Stimulated activated naive B cell treated with anti-CD40 and anti-IgM and Interleukin-4, amounts not matched to agents 10 μg/mL and 1 μg/mL and 100 μg/mL, for 72 hours (primary cell): ENCODE results near the gene SOAT2.
A peak's percentile ranks its signal among the peaks of the same experiment; 100 is the strongest.
"Not testable (repeated sequence)": the region's sequence is repeated elsewhere in the genome, so short reads cannot be mapped to it uniquely, and the experiment has no call there.

Source experiments
- ATAC-seq, 2 donors: fragments of 150-1000 bp; cut with Tn5 transposase; replicated peaks; 2 replicates each; pipeline ENCODE4 v1.10.0; 2021; ENCODE audit warnings: moderate library complexity in 1 of 2
- DNase-seq: peaks from one replicate; pipeline ENCODE4 v3.0.0; 2021
- H3K27ac Mint-ChIP-seq: one replicate; pipeline ENCODE4 v1.8.0; 2022; ENCODE audit warnings: mild to moderate bottlenecking, mixed read lengths
- H3K27me3 Mint-ChIP-seq, 2 donors: one replicate each; pipeline ENCODE4 v1.8.0; 2022; ENCODE audit warnings: mixed read lengths in 2 of 2
- H3K36me3 Mint-ChIP-seq, 2 donors: one replicate each; pipeline ENCODE4 v1.8.0; 2022; ENCODE audit warnings: mixed read lengths in 2 of 2, mild to moderate bottlenecking in 1 of 2
- H3K4me1 Mint-ChIP-seq, 2 donors: one replicate each; pipeline ENCODE4 v1.8.0; 2022; ENCODE audit warnings: mixed read lengths in 2 of 2, mild to moderate bottlenecking in 1 of 2
- H3K4me3 Mint-ChIP-seq, 2 donors: one replicate each; pipeline ENCODE4 v1.8.0; 2022; ENCODE audit warnings: mild to moderate bottlenecking in 2 of 2, mixed read lengths in 2 of 2, moderate library complexity in 1 of 2
- H3K9me3 Mint-ChIP-seq, 2 donors: one replicate each; pipeline ENCODE4 v1.8.0; 2022; ENCODE audit warnings: mixed read lengths in 2 of 2, mild to moderate bottlenecking in 1 of 2

SOAT2 gene

GRCh38 chr12:53152390-53152789 is 49.1 kb downstream of the SOAT2 start:
- no peaks in the 10 kb centered on the region for H3K27me3 Mint-ChIP-seq
- no peak for ATAC-seq
- H3K4me1 Mint-ChIP-seq: no peaks in the 10 kb centered on the region
- no peak overlapping the region for H3K4me3 Mint-ChIP-seq
- DNase-seq: no peak
- no peak overlapping the region for H3K27ac Mint-ChIP-seq
- H3K36me3 Mint-ChIP-seq: no peaks in the 10 kb centered on the region
- no peaks in the 10 kb centered on the region for H3K9me3 Mint-ChIP-seq

GRCh38 chr12:53159195-53159839 is 56.0 kb downstream of the SOAT2 start:
- H3K27ac Mint-ChIP-seq: peak overlapping the region; percentile 33

GRCh38 chr12:53160000-53160399 is 56.7 kb downstream of the SOAT2 start:
- H3K9me3 Mint-ChIP-seq: no peaks in the 10 kb centered on the region
- H3K4me3 Mint-ChIP-seq: no peak overlapping the region
- H3K27ac Mint-ChIP-seq: no peak overlapping the region
- ATAC-seq (no peak), DNase-seq (no peak)
- peaks cover 2 to 4% of the 10 kb centered on the region in 2 donors for H3K36me3 Mint-ChIP-seq
- no peaks in the 10 kb centered on the region for H3K27me3 Mint-ChIP-seq
- H3K4me1 Mint-ChIP-seq: peaks cover 5 to 8% of the 10 kb centered on the region in 2 donors

More at GRCh38 chr12:53159195-53159839, 56.0 kb downstream of the SOAT2 start:
- ATAC-seq (peak; percentile 99), DNase-seq (peak; percentile 77)
- peaks cover 5 to 8% of the 10 kb centered on the region in 2 donors for H3K4me1 Mint-ChIP-seq
- H3K9me3 Mint-ChIP-seq: no peaks in the 10 kb centered on the region
- no peaks in the 10 kb centered on the region for H3K27me3 Mint-ChIP-seq
- no peak overlapping the region for H3K4me3 Mint-ChIP-seq
- H3K36me3 Mint-ChIP-seq: peaks cover 2 to 4% of the 10 kb centered on the region in 2 donors

- Mint-ChIP-seq H3K9me3 (no peaks in the 10 kb centered on the region), H3K36me3 (peaks cover 3 to 4% of the 10 kb centered on the region in 2 donors), H3K27ac (no peak overlapping the region), H3K4me1 (peaks cover 5 to 8% of the 10 kb centered on the region in 2 donors), H3K4me3 (no peak overlapping the region), H3K27me3 (no peaks in the 10 kb centered on the region)
- DNase-seq: no peak
- no peak for ATAC-seq
These were observed 57.4 kb downstream of the SOAT2 start for GRCh38 chr12:53160673-53161072.

- peaks cover 4 to 5% of the 10 kb centered on the region in 2 donors for H3K36me3 Mint-ChIP-seq
- H3K27ac Mint-ChIP-seq: no peak overlapping the region
- no peak for DNase-seq
- ATAC-seq: no peak
- no peaks in the 10 kb centered on the region for H3K9me3 Mint-ChIP-seq
- peaks cover 5 to 8% of the 10 kb centered on the region in 2 donors for H3K4me1 Mint-ChIP-seq
- H3K27me3 Mint-ChIP-seq: no peaks in the 10 kb centered on the region
- no peak overlapping the region for H3K4me3 Mint-ChIP-seq
These were observed 58.0 kb downstream of the SOAT2 start for GRCh38 chr12:53161119-53161911.

- H3K4me3 Mint-ChIP-seq, H3K27me3 Mint-ChIP-seq, DNase-seq, H3K27ac Mint-ChIP-seq, H3K9me3 Mint-ChIP-seq, ATAC-seq, H3K36me3 Mint-ChIP-seq, H3K4me1 Mint-ChIP-seq: not testable (repeated sequence)
These were observed 59.7 kb downstream of the SOAT2 start for GRCh38 chr12:53163008-53163407.

GRCh38 chr12:53166837-53167236 is 63.6 kb downstream of the SOAT2 start:
- ATAC-seq: no peak
- Mint-ChIP-seq H3K27me3 (no peaks in the 10 kb centered on the region), H3K4me1 (no peaks in the 10 kb centered on the region), H3K36me3 (peaks cover 17 to 22% of the 10 kb centered on the region in 2 donors), H3K4me3 (no peak overlapping the region), H3K27ac (no peak overlapping the region), H3K9me3 (no peaks in the 10 kb centered on the region)
- DNase-seq: no peak

GRCh38 chr12:53169644-53170043 is 66.4 kb downstream of the SOAT2 start:
- Mint-ChIP-seq H3K4me1 (no peaks in the 10 kb centered on the region), H3K36me3 (peaks cover 19 to 24% of the 10 kb centered on the region in 2 donors), H3K4me3 (no peak overlapping the region), H3K27me3 (no peaks in the 10 kb centered on the region), H3K27ac (peak overlapping the region; percentile 5), H3K9me3 (no peaks in the 10 kb centered on the region)
- no peak for DNase-seq
- no peak for ATAC-seq

- no peaks in the 10 kb centered on the region for H3K9me3 Mint-ChIP-seq
- no peaks in the 10 kb centered on the region for H3K4me1 Mint-ChIP-seq
- DNase-seq: no peak
- H3K36me3 Mint-ChIP-seq: peaks cover 19 to 23% of the 10 kb centered on the region in 2 donors
- no peaks in the 10 kb centered on the region for H3K27me3 Mint-ChIP-seq
- no peak for ATAC-seq
- H3K27ac Mint-ChIP-seq: no peak overlapping the region
- no peak overlapping the region for H3K4me3 Mint-ChIP-seq
These were observed 66.9 kb downstream of the SOAT2 start for GRCh38 chr12:53170215-53170614.

GRCh38 chr12:53170876-53171724 is 67.8 kb downstream of the SOAT2 start:
- H3K4me3 Mint-ChIP-seq: no peak overlapping the region
- no peaks in the 10 kb centered on the region for H3K27me3 Mint-ChIP-seq
- H3K9me3 Mint-ChIP-seq: no peaks in the 10 kb centered on the region
- H3K36me3 Mint-ChIP-seq: peaks cover 19 to 23% of the 10 kb centered on the region in 2 donors
- H3K27ac Mint-ChIP-seq: no peak overlapping the region
- ATAC-seq (no peak), DNase-seq (no peak)
- H3K4me1 Mint-ChIP-seq: no peaks in the 10 kb centered on the region

- ATAC-seq: no peak
- Mint-ChIP-seq H3K4me1 (no peaks in the 10 kb centered on the region), H3K9me3 (no peaks in the 10 kb centered on the region), H3K4me3 (no peak overlapping the region), H3K27ac (no peak overlapping the region), H3K27me3 (no peaks in the 10 kb centered on the region), H3K36me3 (peaks cover 19 to 20% of the 10 kb centered on the region in 2 donors)
- no peak for DNase-seq
These were observed 68.5 kb downstream of the SOAT2 start for GRCh38 chr12:53171725-53172329.

- DNase-seq: no peak
- ATAC-seq: no peak
- no peaks in the 10 kb centered on the region for H3K4me1 Mint-ChIP-seq
- no peaks in the 10 kb centered on the region for H3K27me3 Mint-ChIP-seq
- H3K27ac Mint-ChIP-seq: no peak overlapping the region
- H3K4me3 Mint-ChIP-seq: no peak overlapping the region
- H3K9me3 Mint-ChIP-seq: no peaks in the 10 kb centered on the region
- peaks cover 19 to 20% of the 10 kb centered on the region in 2 donors for H3K36me3 Mint-ChIP-seq
These were observed 69.1 kb downstream of the SOAT2 start for GRCh38 chr12:53172352-53172751.

GRCh38 chr12:53173085-53173715 is 69.9 kb downstream of the SOAT2 start:
- no peaks in the 10 kb centered on the region for H3K27me3 Mint-ChIP-seq
- no peak overlapping the region for H3K27ac Mint-ChIP-seq
- no peak for DNase-seq
- H3K4me3 Mint-ChIP-seq: no peak overlapping the region
- H3K4me1 Mint-ChIP-seq: no peaks in the 10 kb centered on the region
- peaks cover 19 to 20% of the 10 kb centered on the region in 2 donors for H3K36me3 Mint-ChIP-seq
- H3K9me3 Mint-ChIP-seq: no peaks in the 10 kb centered on the region
- no peak for ATAC-seq
